GM19099 (cell line): ENCODE data around the gene GNRHR.

ENCODE experiments used
- POLR2A ChIP-seq: IDR thresholded peaks from 3 replicates; pipeline ENCODE4 v1.6.1; 2011; ENCODE audit warnings: low read depth; ENCODE audit not compliant: insufficient read length; ENCODE audit errors: extremely low read depth

Gene GNRHR

DNA sequence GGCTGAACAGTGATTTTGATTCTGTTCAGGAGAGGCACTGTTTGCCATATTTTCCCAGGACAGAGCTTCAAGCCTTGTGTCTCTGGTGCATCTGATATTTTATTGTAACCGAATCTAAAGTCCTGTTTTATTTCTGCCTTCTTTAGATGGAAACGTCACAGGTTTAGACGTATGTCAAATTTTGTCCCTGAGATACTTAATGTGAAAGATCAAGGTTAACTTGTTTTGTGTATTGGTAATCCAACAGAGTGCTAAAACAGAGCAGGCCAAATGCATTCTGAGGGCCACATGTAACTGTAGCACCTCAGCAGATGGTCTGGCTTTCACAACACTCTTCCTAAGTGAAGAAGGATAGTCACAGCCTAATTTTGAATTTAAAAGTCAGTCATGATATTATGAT, at the start of gene GNRHR:
TSS of gene GNRHR (minus strand) at position 101 of the 400 bp plus-strand sequence. CDS start at position 48, 53 bp downstream.
- no peak for TF ChIP-seq POLR2A

DNA sequence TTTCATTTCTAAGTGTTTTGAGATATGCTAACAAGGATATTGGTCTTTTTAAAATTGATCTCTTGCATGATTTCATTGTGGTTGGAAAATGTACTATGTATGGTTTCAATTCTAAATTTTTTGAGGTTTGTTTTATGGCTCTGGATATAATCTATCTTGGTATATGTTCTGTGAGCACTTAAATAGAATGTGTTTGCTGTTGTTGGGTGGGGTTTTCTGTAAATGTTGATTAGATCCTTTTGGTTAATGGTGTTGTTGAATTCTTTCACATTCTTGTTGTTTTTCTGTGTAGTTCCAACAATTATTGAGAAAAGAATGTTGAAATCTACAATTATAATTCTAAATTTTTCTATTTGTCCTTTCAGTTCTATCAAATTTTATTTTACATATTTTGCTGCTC, 42.6 kb upstream of the GNRHR start:
- no peak for TF ChIP-seq POLR2A

DNA sequence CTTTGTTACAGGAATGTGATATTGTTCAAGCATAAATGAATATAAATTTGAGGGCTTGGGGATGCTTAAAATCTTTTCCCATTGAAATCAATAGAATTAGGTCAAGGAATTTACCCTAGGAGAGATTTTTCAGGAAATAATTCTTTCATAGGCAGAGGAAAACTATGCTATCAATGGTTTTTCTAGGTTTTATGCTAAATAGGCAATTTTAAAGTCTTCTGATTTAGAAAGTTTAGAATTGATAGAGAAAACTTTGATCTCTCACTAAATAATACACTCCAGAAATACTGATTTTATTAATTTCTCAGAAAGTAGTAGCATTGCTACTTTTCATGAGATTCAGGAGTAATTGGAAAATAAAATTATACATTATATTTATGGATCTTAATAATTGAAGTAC, 36.5 kb upstream of the GNRHR start:
- TF ChIP-seq POLR2A: no peak

- no peak for TF ChIP-seq POLR2A
These were observed 33.1 kb upstream of the GNRHR start for GRCh38 chr4:67787311-67787710.

DNA sequence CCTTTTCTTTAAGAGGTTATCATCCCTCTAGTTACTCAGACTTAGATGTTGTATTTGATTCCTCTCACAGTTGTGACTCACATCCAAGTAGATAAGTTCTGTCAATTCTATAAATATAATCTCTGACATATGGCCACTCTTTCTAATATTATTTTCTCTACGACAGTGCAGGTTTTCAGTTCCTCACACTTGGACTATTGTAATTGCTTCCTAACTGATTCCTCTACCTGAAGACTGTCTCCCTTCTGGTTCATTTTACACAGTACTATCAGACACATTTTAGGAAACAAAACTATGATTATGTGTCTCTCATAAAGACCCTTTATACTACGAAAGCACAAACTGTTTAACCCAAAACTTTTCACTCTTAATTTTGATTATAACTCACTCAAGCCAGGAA, 31.3 kb upstream of the GNRHR start:
- TF ChIP-seq POLR2A: no peak

GRCh38 chr4:67779631-67780030, 25.4 kb upstream of the GNRHR start:
- no peak for TF ChIP-seq POLR2A

- no peak for TF ChIP-seq POLR2A
These were observed 22.6 kb upstream of the GNRHR start for GRCh38 chr4:67776746-67777145.

DNA sequence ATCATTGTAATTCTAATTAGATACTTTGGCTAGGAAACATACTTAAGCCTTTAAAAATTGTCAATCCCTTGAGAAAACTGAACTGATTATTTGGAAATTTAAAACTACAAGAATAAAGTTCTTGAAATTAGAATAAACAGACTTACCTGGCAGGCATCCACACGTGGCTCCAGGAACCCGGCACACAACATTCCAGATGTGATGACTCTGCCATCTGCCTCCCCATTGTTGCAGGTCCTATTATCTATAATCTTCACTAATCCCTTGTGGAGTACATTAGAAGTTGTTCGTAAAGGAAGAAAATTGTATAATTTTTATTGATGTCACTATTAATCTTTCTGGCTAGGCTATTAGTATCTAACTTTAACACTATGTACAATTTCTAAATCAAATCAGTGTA, 16.2 kb upstream of the GNRHR start:
- no peak for TF ChIP-seq POLR2A

DNA sequence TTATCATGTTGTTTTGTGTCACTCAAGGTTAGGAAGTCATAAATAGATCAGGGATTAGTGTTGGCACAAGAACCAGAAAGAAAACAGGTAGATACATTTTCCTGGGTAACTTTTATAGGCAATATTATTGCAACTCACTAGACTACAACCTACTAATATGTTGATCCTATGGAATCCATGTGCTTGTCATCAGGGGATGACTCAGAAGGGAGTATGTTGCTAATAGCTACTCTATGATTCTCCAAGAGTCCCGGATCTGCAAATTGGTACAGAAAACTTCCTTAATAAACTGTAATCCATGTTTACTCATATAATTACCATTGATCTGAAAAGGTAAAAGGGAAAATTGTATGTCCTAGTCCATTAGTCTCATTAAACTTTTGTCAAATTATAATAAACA, 11.7 kb upstream of the GNRHR start:
- TF ChIP-seq POLR2A: no peak

- no peak for TF ChIP-seq POLR2A
These were observed 11.2 kb upstream of the GNRHR start for GRCh38 chr4:67765401-67765800.

GRCh38 chr4:67764183-67764582, 10.0 kb upstream of the GNRHR start:
- no peak for TF ChIP-seq POLR2A

DNA sequence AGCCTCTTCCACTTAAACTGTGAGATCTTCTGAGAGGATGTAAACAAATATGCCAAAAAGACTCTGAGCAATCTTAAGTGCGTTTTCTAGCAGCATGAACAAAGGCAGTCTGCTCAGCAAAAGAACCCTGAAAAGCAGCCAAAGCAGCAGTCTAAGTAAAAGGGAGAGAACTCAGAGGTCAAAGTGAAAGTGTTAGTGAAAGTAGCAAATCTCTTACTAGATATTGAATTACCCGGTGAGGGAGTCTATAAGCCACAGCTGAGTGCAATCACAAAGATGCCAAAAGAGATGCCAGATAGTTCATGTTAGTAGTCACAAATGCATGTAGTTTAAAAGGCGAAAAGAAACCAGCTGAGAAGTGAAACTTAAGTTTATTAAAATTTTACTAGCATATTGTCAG, 7.9 kb upstream of the GNRHR start:
- TF ChIP-seq POLR2A: no peak

- no peak for TF ChIP-seq POLR2A
These were observed 1.8 kb upstream of the GNRHR start for GRCh38 chr4:67755974-67756373.

GRCh38 chr4:67751260-67751659, 2.9 kb downstream of the GNRHR start:
- TF ChIP-seq POLR2A: no peak

DNA sequence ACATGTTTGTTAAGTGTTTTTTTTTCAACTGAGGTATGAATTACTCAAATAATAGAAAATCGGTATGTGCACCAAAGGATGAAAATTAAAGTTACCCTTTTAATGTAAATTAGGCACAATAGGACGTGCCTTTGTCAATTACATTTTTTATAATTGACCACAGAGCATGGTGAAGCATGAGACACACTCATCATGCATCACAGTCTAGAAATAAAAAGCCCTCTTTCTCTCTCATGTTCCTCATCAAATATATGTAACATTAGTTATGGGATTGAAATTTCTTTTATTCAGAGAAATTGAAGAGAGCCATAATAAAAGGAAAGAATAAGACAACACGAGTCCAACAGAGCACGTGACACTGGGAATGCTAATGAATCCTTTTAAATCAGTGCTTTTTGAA, 3.5 kb downstream of the GNRHR start:
- no peak for TF ChIP-seq POLR2A

- no peak for TF ChIP-seq POLR2A
These were observed 4.9 kb downstream of the GNRHR start for GRCh38 chr4:67749286-67749685.

DNA sequence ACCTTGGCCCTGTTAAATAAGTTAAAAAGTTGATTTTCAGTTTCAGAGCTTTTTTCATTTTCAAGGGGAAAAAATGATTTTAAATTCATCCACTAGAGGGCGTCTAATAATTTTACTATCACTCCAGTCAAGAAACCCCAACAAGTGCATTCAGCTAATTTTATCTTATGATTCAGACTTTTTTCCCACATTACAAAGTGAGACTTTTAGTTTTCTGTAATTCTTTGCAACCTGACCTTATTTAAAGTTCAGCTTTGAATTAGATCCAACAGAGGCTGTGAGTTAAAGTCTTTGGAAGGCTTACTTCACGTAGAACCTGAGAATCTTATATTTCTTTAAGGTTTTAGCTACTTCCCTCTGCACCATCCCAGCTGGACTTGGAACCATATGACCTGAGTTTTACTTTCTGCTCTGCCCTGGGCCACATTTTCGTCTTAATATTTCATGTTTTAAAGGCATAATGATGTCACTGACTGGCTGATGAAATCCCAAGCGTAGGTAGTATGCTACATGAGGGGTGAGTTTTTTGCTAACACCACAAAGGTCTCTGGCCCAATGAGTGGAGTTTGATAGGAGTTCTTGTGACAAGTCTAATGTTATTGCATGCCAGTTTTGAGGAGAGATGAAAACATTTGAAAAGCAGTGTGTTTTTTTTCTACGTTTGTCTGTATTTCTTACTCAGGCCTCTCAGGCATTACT, 7.2 kb downstream of the GNRHR start:
- TF ChIP-seq POLR2A: no peak
